GM12874 (cell line): ENCODE data around the gene KCNF1.

ENCODE experiments used
- TF ChIP-seq, protein P1 (sequence below): IDR thresholded peaks from 2 replicates; pipeline ENCODE4 v1.5.1; 2011; ENCODE audit warnings: low read depth, mild to moderate bottlenecking, control low read depth, low read length, moderate library complexity; ENCODE audit not compliant: insufficient read depth

The KCNF1 gene

GRCh38 chr2:10961490-10961875, 49.7 kb downstream of the KCNF1 start:
- TF ChIP-seq, protein P1, sequence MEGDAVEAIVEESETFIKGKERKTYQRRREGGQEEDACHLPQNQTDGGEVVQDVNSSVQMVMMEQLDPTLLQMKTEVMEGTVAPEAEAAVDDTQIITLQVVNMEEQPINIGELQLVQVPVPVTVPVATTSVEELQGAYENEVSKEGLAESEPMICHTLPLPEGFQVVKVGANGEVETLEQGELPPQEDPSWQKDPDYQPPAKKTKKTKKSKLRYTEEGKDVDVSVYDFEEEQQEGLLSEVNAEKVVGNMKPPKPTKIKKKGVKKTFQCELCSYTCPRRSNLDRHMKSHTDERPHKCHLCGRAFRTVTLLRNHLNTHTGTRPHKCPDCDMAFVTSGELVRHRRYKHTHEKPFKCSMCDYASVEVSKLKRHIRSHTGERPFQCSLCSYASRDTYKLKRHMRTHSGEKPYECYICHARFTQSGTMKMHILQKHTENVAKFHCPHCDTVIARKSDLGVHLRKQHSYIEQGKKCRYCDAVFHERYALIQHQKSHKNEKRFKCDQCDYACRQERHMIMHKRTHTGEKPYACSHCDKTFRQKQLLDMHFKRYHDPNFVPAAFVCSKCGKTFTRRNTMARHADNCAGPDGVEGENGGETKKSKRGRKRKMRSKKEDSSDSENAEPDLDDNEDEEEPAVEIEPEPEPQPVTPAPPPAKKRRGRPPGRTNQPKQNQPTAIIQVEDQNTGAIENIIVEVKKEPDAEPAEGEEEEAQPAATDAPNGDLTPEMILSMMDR: no peak

GRCh38 chr2:10962004-10962403, 50.3 kb downstream of the KCNF1 start:
- TF ChIP-seq, protein P1: no peak

- TF ChIP-seq, protein P1: no peak
Measured at GRCh38 chr2:10963155-10963554, 51.4 kb downstream of the KCNF1 start.
